HG03175 (cell line): ENCODE results near the gene KBTBD2.
"Not testable (repeated sequence)": the region's sequence is repeated elsewhere in the genome, so short reads cannot be mapped to it uniquely, and the experiment has no call there.

Experiments
- ATAC-seq: cut with Tn5 transposase; IDR thresholded peaks from one replicate; pipeline ENCODE4 v1.9.1; 2021; ENCODE audit warnings: mild to moderate bottlenecking, moderate library complexity; ENCODE audit not compliant: unreplicated experiment

Gene KBTBD2

GRCh38 chr7:32893722-32894121 lies 2.2 kb upstream of the KBTBD2 start:
- no peak for ATAC-seq

- no peak for ATAC-seq
Measured at GRCh38 chr7:32893207-32893524, 1.6 kb upstream of the KBTBD2 start.

- ATAC-seq, result peak; percentile 27
Measured at GRCh38 chr7:32892521-32893206, 1.1 kb upstream of the KBTBD2 start.

GRCh38 chr7:32891800-32892520 lies 400 bp upstream of the KBTBD2 start:
- ATAC-seq, result peak; percentile 55

GRCh38 chr7:32890793-32891042 lies 842 bp downstream of the KBTBD2 start:
- ATAC-seq, result no peak

DNA sequence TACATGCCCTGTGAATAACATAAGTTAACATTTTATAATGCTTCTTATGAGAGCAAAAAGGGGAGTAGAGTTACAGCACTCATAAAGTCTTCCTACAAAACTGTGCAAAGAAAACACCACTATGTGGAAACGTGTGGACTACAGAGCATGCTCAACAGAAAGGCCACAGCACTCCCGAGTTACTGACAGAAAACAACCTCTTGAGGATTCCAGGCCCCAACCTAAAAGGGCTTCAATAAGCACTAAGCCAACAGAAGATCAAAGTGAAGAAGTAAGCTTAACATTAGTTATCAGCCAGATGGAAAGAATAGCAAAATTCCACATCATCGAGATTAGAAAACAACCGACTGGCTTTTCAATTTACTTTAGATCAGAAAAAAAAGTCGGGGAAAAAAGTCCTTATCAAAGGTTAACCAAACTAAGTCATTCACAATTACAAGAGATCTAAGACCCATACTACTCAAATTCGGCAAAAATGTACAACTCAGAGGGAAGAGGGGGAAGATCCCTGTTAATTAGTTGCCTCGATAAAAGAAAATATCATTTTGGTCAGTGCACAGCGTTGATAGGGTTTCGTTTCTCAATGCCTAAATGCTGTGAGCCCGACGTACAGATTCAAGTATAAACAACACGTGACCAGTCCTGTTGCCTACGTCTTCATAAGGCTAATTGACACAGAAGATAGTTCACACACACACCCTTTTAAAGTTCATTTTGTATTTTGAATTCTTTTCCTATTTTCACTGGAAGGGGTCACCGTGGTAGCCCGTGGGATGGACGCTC lies 1.4 kb downstream of the KBTBD2 start:
- peak; percentile 38 for ATAC-seq

- no peak for ATAC-seq
Measured at GRCh38 chr7:32888505-32888904, 3.1 kb downstream of the KBTBD2 start.

- ATAC-seq, result no peak
Measured at GRCh38 chr7:32887395-32887794, 4.2 kb downstream of the KBTBD2 start.

- ATAC-seq, result no peak
Measured at GRCh38 chr7:32881074-32881982, 10.2 kb downstream of the KBTBD2 start.

GRCh38 chr7:32879460-32879859 lies 12.1 kb downstream of the KBTBD2 start:
- ATAC-seq, result no peak

GRCh38 chr7:32878023-32878422 lies 13.5 kb downstream of the KBTBD2 start:
- ATAC-seq, result not testable (repeated sequence)

DNA sequence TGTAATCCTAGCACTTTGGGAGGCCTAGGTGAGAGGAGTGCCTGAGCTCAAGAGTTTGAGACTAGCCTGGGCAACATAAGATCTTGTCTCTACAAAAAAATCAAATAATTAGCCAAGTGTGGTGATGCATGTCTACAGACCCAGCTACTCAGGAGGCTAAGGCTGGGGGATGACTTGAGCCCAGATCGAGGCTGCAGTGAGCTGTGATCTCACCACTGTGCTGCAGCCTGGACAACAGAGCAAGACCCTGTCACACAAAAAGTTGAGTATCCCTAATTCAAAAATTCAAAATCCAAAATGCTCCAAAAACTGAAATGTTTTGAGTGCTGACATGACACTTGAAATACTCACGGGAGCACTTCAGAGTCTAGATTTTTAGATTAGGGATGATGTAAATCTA lies 19.1 kb downstream of the KBTBD2 start:
- ATAC-seq, result no peak

- peak; percentile 64 for ATAC-seq
Measured at GRCh38 chr7:32871624-32872371, 19.8 kb downstream of the KBTBD2 start.

GRCh38 chr7:32870298-32870697 lies 21.3 kb downstream of the KBTBD2 start:
- no peak for ATAC-seq

- no peak for ATAC-seq
Measured at GRCh38 chr7:32869716-32870115, 21.8 kb downstream of the KBTBD2 start.

DNA sequence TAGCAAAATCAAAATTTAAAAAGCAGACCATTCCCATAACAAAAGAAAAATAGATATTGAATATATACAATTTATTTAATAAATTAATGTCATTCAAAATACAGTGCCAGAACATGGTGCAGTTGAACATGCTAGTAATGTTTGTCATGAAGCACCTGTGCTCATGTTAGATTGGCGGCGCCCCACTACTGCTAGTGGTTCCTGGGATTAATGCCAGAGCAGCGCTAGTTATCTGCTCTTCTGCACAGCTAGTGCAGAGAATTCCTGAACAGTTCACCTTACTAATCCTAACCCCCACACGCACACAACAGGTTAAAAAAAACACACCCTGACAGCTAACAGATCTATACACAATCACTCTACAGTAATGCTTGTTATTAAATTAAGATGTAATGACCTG lies 23.4 kb downstream of the KBTBD2 start:
- ATAC-seq, result no peak

- no peak for ATAC-seq
Measured at GRCh38 chr7:32865448-32866030, 26.0 kb downstream of the KBTBD2 start.

- ATAC-seq, result not testable (repeated sequence)
Measured at GRCh38 chr7:32863872-32864271, 27.7 kb downstream of the KBTBD2 start.

DNA sequence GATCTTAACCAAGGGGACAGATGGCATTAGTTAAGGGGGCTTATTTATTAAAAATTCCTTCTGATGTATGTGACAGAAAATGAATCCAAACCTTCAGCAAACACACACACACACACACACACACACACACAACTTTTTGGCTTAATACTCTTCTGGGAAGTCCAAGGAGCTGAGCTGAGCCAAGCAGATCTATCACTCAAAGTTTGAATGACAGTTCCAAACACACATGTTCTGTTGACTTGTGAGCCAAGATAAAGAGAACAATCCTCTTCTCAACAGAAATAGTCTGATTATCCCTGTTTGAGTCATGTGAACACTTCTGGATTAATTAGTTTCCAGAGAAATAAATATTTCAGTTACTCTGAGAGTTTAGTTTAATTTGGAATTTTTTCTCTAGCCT lies 31.5 kb downstream of the KBTBD2 start:
- no peak for ATAC-seq

- ATAC-seq, result no peak
Measured at GRCh38 chr7:32858648-32859047, 32.9 kb downstream of the KBTBD2 start.
